Liver (tissue), 3 donors: ENCODE results near the gene ZDHHC20.

Experiments
- FOXA2 ChIP-seq: IDR thresholded peaks from 2 replicates; pipeline ENCODE4 v1.6.1; 2016; ENCODE audit warnings: antibody characterized with exemption
- JUND ChIP-seq, 2 donors: IDR thresholded peaks; 2 replicates each; pipeline ENCODE4 v1.6.1; 2016; ENCODE audit warnings: antibody characterized with exemption in 2 of 2
- RAD21 ChIP-seq, 2 donors: IDR thresholded peaks; 2 replicates each; pipeline ENCODE4 v1.6.1; 2016; ENCODE audit warnings: antibody characterized with exemption in 2 of 2, mild to moderate bottlenecking in 2 of 2
- TAF1 ChIP-seq: conservative IDR thresholded peaks from 2 replicates; pipeline ENCODE4 v1.6.1; 2016; ENCODE audit warnings: antibody characterized with exemption, mild to moderate bottlenecking
- TF ChIP-seq, protein P1 (sequence below): fragments of 150-350 bp; IDR thresholded peaks from 2 replicates; pipeline ENCODE4 v1.5.1; 2017; ENCODE audit warnings: improper control_type of control experiment, low read depth, low read length; ENCODE audit not compliant: missing input control
- TF ChIP-seq, protein P2 (sequence below): IDR thresholded peaks from 2 replicates; pipeline ENCODE4 v1.6.1; 2016; ENCODE audit warnings: antibody characterized with exemption
- donor health status: healthy.
- donor health status: healthy.

GRCh38 chr13:21324803-21325202, 134.3 kb downstream of the ZDHHC20 start:
- TF ChIP-seq JUND (IDR thresholded peaks at IDR 0.05), result no peak
- TF ChIP-seq, protein P1, sequence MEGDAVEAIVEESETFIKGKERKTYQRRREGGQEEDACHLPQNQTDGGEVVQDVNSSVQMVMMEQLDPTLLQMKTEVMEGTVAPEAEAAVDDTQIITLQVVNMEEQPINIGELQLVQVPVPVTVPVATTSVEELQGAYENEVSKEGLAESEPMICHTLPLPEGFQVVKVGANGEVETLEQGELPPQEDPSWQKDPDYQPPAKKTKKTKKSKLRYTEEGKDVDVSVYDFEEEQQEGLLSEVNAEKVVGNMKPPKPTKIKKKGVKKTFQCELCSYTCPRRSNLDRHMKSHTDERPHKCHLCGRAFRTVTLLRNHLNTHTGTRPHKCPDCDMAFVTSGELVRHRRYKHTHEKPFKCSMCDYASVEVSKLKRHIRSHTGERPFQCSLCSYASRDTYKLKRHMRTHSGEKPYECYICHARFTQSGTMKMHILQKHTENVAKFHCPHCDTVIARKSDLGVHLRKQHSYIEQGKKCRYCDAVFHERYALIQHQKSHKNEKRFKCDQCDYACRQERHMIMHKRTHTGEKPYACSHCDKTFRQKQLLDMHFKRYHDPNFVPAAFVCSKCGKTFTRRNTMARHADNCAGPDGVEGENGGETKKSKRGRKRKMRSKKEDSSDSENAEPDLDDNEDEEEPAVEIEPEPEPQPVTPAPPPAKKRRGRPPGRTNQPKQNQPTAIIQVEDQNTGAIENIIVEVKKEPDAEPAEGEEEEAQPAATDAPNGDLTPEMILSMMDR, result no peak
- TF ChIP-seq, protein P2, sequence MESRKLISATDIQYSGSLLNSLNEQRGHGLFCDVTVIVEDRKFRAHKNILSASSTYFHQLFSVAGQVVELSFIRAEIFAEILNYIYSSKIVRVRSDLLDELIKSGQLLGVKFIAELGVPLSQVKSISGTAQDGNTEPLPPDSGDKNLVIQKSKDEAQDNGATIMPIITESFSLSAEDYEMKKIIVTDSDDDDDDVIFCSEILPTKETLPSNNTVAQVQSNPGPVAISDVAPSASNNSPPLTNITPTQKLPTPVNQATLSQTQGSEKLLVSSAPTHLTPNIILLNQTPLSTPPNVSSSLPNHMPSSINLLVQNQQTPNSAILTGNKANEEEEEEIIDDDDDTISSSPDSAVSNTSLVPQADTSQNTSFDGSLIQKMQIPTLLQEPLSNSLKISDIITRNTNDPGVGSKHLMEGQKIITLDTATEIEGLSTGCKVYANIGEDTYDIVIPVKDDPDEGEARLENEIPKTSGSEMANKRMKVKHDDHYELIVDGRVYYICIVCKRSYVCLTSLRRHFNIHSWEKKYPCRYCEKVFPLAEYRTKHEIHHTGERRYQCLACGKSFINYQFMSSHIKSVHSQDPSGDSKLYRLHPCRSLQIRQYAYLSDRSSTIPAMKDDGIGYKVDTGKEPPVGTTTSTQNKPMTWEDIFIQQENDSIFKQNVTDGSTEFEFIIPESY, result no peak
- TF ChIP-seq RAD21 (IDR thresholded peaks at IDR 0.05), result no peak
- TF ChIP-seq FOXA2, result no peak
- TF ChIP-seq TAF1, result no peak
